ENCODE results near the gene CFAP126.

DNA sequence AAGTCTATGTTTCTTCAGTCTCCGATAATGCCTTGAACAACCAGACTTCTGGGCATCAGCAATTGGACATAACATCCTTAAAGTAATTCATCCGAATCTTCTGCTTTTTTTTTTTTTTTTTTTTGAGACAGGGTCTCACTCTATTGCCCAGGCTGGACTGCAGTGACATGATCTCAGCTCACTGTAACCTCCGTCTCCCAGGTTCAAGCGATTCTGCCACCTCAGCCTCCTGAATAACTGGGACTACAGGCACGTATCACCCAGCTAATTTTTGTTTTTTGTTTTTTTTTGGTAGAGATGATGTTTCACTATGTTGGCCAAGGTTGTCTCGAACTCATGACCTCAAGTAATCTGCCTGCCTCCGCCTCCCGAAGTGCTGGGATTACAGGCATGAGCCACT, 23.9 kb upstream of the CFAP126 start:
- TF ChIP-seq SUZ12 (IDR thresholded peaks at IDR 0.05; ENCODE audit: extremely low read depth, insufficient read depth, insufficient read length) (no peak), YY1 (IDR thresholded peaks at IDR 0.05; ENCODE audit: insufficient read depth, insufficient read length) (no peak), ZNF274 (IDR thresholded peaks at IDR 0.05; ENCODE audit: low read depth, low read length) (no peak)

Measured in NT2/D1 (cell line).